ENCODE measurements around the gene MAMDC2. TPM values are rescaled to one million over a fixed set of nuclear protein-coding genes. Genes with fewer than 3 reads are reported as not detected.
A peak's percentile ranks its signal among the peaks of the same experiment; 100 is the strongest.

The MAMDC2 gene
- total RNA-seq, 2 donors from 2014 or later: 0.44 to 1.4 TPM

DNA sequence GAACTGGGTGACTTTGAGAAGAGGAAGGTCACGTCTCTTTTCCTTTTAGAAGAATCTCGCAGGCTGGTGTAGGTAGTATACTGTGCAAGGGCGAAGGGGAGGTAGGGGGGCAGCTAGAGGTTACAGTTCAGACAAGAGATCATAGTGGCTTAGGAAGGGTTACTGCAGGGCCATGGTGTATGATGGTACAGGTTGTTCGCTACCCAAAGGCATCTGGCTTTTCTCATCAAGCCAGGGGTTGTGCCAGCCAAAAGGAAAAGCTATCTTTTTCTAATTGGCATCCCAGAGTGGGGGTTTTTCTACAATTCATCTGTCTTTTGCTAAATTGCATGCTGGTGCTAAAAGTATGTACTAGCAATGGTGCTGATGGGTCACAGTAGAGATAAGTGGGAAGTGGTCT, 22.8 kb downstream of the MAMDC2 start:
- Histone ChIP-seq H3K36me3 (ENCODE audit: control insufficient read depth, insufficient read depth, low read length) (no peaks in the 10 kb centered on the region), H3K27me3 (ENCODE audit: control insufficient read depth, insufficient read depth, low read length, poor library complexity, severe bottlenecking) (no peaks in the 10 kb centered on the region), H3K4me3 (ENCODE audit: low read length) (no peak overlapping the region), H3K9me3 (ENCODE audit: control insufficient read depth, low read length) (no peaks in the 10 kb centered on the region), H3K27ac (ENCODE audit: low read depth, low read length) (no peak overlapping the region), H3K9ac (ENCODE audit: extremely low read depth, low read length, poor library complexity, severe bottlenecking) (no peak overlapping the region), H3K4me1 (ENCODE audit: control insufficient read depth, insufficient read depth, low read length) (no peaks in the 10 kb centered on the region)
- TF ChIP-seq, protein P1, sequence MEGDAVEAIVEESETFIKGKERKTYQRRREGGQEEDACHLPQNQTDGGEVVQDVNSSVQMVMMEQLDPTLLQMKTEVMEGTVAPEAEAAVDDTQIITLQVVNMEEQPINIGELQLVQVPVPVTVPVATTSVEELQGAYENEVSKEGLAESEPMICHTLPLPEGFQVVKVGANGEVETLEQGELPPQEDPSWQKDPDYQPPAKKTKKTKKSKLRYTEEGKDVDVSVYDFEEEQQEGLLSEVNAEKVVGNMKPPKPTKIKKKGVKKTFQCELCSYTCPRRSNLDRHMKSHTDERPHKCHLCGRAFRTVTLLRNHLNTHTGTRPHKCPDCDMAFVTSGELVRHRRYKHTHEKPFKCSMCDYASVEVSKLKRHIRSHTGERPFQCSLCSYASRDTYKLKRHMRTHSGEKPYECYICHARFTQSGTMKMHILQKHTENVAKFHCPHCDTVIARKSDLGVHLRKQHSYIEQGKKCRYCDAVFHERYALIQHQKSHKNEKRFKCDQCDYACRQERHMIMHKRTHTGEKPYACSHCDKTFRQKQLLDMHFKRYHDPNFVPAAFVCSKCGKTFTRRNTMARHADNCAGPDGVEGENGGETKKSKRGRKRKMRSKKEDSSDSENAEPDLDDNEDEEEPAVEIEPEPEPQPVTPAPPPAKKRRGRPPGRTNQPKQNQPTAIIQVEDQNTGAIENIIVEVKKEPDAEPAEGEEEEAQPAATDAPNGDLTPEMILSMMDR (conservative IDR thresholded peaks at IDR 0.05): no peak
- no peak for DNase-seq
- H3K27ac Mint-ChIP-seq: no peak overlapping the region
- H3K36me3 Mint-ChIP-seq (ENCODE audit: low read depth): no peaks in the 10 kb centered on the region
- WGBS, 2 experiments (ENCODE audit: insufficient coverage in 1 of 2, insufficient read length in 1 of 2): 87 to 91% methylated on average over 3 to 4 of the region's 4 CpGs
- H3K4me3 Mint-ChIP-seq: no peak overlapping the region
- H3K9me3 Mint-ChIP-seq: no peaks in the 10 kb centered on the region
- H3K27me3 Mint-ChIP-seq (ENCODE audit: insufficient read depth): peaks cover 5% of the 10 kb centered on the region
- peaks cover 13% of the 10 kb centered on the region for H3K4me1 Mint-ChIP-seq

DNA sequence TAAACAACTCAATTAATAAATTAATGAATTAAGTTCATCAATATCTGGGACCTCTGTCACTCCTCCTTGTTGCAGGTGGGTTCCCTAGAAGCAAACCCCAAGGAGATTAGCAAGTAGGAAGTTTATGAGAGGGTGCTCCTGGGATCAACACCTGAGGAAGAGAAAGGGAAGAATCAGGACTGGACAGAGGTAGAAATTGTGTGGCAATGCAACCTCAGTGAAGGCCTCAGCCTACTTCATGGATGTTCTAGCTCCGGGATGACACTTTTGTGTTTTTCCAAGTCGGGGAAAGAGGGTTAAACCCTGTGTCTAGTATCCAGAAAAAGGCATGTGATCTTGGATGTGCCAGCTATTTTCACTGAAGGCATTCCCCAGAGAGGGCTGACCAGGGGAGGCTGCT, 23.2 kb downstream of the MAMDC2 start:
- Histone ChIP-seq H3K36me3 (ENCODE audit: control insufficient read depth, insufficient read depth, low read length) (no peaks in the 10 kb centered on the region), H3K4me3 (ENCODE audit: low read length) (no peak overlapping the region), H3K9me3 (ENCODE audit: control insufficient read depth, low read length) (no peaks in the 10 kb centered on the region), H3K9ac (ENCODE audit: extremely low read depth, low read length, poor library complexity, severe bottlenecking) (no peak overlapping the region), H3K27ac (ENCODE audit: low read depth, low read length) (no peak overlapping the region), H3K4me1 (ENCODE audit: control insufficient read depth, insufficient read depth, low read length) (no peaks in the 10 kb centered on the region), H3K27me3 (ENCODE audit: control insufficient read depth, insufficient read depth, low read length, poor library complexity, severe bottlenecking) (no peaks in the 10 kb centered on the region)
- H3K4me1 Mint-ChIP-seq: peaks cover 13% of the 10 kb centered on the region
- H3K27me3 Mint-ChIP-seq (ENCODE audit: insufficient read depth): peaks cover 5% of the 10 kb centered on the region
- DNase-seq: no peak
- no peaks in the 10 kb centered on the region for H3K9me3 Mint-ChIP-seq
- H3K27ac Mint-ChIP-seq: no peak overlapping the region
- no peaks in the 10 kb centered on the region for H3K36me3 Mint-ChIP-seq (ENCODE audit: low read depth)
- H3K4me3 Mint-ChIP-seq: no peak overlapping the region
- WGBS, 2 experiments (ENCODE audit: insufficient coverage in 1 of 2, insufficient read length in 1 of 2): 95 to 100% methylated on average over 1 to 2 of the region's 2 CpGs
- TF ChIP-seq, protein P1 (conservative IDR thresholded peaks at IDR 0.05): no peak

DNA sequence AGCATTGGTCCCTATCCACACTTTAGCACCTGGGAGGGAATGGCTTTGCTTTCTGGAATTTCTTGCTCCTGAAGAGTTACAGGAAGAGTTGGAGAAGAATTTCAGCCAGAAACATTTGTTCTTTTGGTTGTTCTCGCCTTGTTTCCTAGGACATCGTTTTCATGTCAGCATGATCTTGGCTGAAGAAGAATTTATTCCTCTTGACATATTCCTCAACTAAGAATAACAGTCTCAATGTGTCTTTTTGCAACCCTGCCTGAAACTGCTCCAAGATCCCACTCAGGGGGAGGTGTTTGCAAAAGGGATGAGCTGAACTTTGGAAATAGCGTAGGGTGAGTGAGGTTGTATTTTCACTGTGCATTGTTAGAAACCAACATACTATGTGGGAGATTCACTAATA, 26.1 kb downstream of the MAMDC2 start:
- no peak overlapping the region for H3K4me3 Mint-ChIP-seq
- H3K9me3 ChIP-seq (ENCODE audit: control insufficient read depth, low read length): no peaks in the 10 kb centered on the region
- TF ChIP-seq, protein P1 (conservative IDR thresholded peaks at IDR 0.05): no peak
- peaks cover 13% of the 10 kb centered on the region for H3K4me1 Mint-ChIP-seq
- no peaks in the 10 kb centered on the region for H3K27me3 ChIP-seq (ENCODE audit: control insufficient read depth, insufficient read depth, low read length, poor library complexity, severe bottlenecking)
- H3K9ac ChIP-seq (ENCODE audit: extremely low read depth, low read length, poor library complexity, severe bottlenecking): no peak overlapping the region
- no peak overlapping the region for H3K27ac Mint-ChIP-seq
- WGBS, 2 experiments (ENCODE audit: insufficient coverage in 1 of 2, insufficient read length in 1 of 2): 79 to 100% methylated on average over 2 to 3 of the region's 3 CpGs
- H3K36me3 ChIP-seq (ENCODE audit: control insufficient read depth, insufficient read depth, low read length): no peaks in the 10 kb centered on the region
- no peak overlapping the region for H3K27ac ChIP-seq (ENCODE audit: low read depth, low read length)
- H3K36me3 Mint-ChIP-seq (ENCODE audit: low read depth): no peaks in the 10 kb centered on the region
- no peaks in the 10 kb centered on the region for H3K9me3 Mint-ChIP-seq
- DNase-seq: no peak
- peaks cover 10% of the 10 kb centered on the region for H3K27me3 Mint-ChIP-seq (ENCODE audit: insufficient read depth)
- no peaks in the 10 kb centered on the region for H3K4me1 ChIP-seq (ENCODE audit: control insufficient read depth, insufficient read depth, low read length)
- H3K4me3 ChIP-seq (ENCODE audit: low read length): peak overlapping the region; percentile 41
